Left ventricle myocardium inferior (tissue), 1 donor: ENCODE results near the gene SMYD2. TPM values are rescaled to one million over a fixed set of nuclear protein-coding genes. Genes with fewer than 3 reads are reported as not detected.

Source experiments
- DNase-seq: peaks from one replicate; pipeline ENCODE4 v3.0.0-alpha.2; 2020
- H3K27ac ChIP-seq: fragments of 200-600 bp; replicated peaks from 2 replicates; pipeline ENCODE4 v1.8.0; 2021
- H3K27me3 ChIP-seq: fragments of 200-600 bp; 2 replicates; pipeline ENCODE4 v1.8.0; 2021; ENCODE audit warnings: low read depth
- H3K36me3 ChIP-seq: fragments of 200-600 bp; 2 replicates; pipeline ENCODE4 v1.8.0; 2021
- H3K4me1 ChIP-seq: fragments of 200-600 bp; 2 replicates; pipeline ENCODE4 v1.8.0; 2021
- H3K4me3 ChIP-seq: fragments of 200-600 bp; 2 replicates; pipeline ENCODE4 v1.8.0; 2021; ENCODE audit warnings: mild to moderate bottlenecking, moderate library complexity
- H3K9me3 ChIP-seq: fragments of 200-600 bp; replicated peaks from 2 replicates; pipeline ENCODE4 v1.8.0; 2021
- CTCF ChIP-seq: fragments of 200-600 bp; IDR thresholded peaks from 2 replicates; pipeline ENCODE4 v1.8.0; 2021; ENCODE audit warnings: antibody characterized with exemption, mild to moderate bottlenecking, borderline replicate concordance
- intact Hi-C: fragments of 100-400 bp; cut with micrococcal nuclease; formaldehyde crosslinking; loops from one replicate; pipeline ENCODE4 v1.11.0; 2022
- long read RNA-seq: library from polyadenylated mRNA; unstranded; transcript quantifications from one replicate; pipeline ENCODE4 v2.0.0, GENCODE V29; 2021
- total RNA-seq: library from RNA; stranded (reverse); fragmentation: NEBNext Ultra II Directional; extraction: Animal tissue kit (Norgen Biotek cat#: 25700); gene quantifications from one replicate; pipeline ENCODE4 v1.2.1, GENCODE V29; 2021
- donor health status: DM: no; HTN: yes; CAD: no; lungs with severe emphysema.

The SMYD2 gene
- 247 TPM for total RNA-seq
- long read RNA-seq, transcript SMYD2-201 (12 exons, 1,671 nt) = major isoform, 361 of 435 reads
- long read RNA-seq, transcript SMYD2-203 (11 exons, 1,618 nt) = minor isoform, 23 of 435 reads
- long read RNA-seq, partial matches to known transcripts = 5 of 435 reads
- long read RNA-seq, other reads (novel, unspliced or antisense) = 46 of 435 reads

- Histone ChIP-seq H3K27ac (peak within 1 kb of the TSS; percentile 98), H3K4me1 (peaks cover 80% of the 10 kb centered on the region), H3K27me3 (no peaks in the 10 kb centered on the region), H3K9me3 (no peaks in the 10 kb centered on the region), H3K4me3 (peak within 1 kb of the TSS; percentile 84), H3K36me3 (no peaks in the 10 kb centered on the region)
- TF ChIP-seq CTCF = no peak
- DNase-seq = peak; percentile 79
- intact Hi-C loops = no loop called here
Observed at GRCh38 chr1:214281021-214281719, at the start of gene SMYD2. SMYD2 (plus strand) TSS chr1:214281159; CDS start chr1:214281255, 96 bp downstream.

- H3K27me3 ChIP-seq = peaks cover 4% of the 10 kb centered on the region
- TF ChIP-seq CTCF = no peak
- intact Hi-C loops = no loop called here
Observed at GRCh38 chr1:214233856-214234634, 46.9 kb upstream of the SMYD2 start.

GRCh38 chr1:214234635-214235025 is 46.3 kb upstream of the SMYD2 start:
- intact Hi-C loops = no loop called here
- DNase-seq = no peak
- no peaks in the 10 kb centered on the region for H3K36me3 ChIP-seq
- peaks cover 14% of the 10 kb centered on the region for H3K4me1 ChIP-seq
- peaks cover 4% of the 10 kb centered on the region for H3K27me3 ChIP-seq
- TF ChIP-seq CTCF = no peak
- H3K9me3 ChIP-seq = no peaks in the 10 kb centered on the region
- no peak overlapping the region for H3K27ac ChIP-seq
- H3K4me3 ChIP-seq = no peak overlapping the region

More at GRCh38 chr1:214233856-214234634, 46.9 kb upstream of the SMYD2 start:
- H3K9me3 ChIP-seq = no peaks in the 10 kb centered on the region
- H3K36me3 ChIP-seq = no peaks in the 10 kb centered on the region
- no peak for DNase-seq
- H3K27ac ChIP-seq = no peak overlapping the region
- no peak overlapping the region for H3K4me3 ChIP-seq
- H3K4me1 ChIP-seq = peaks cover 20% of the 10 kb centered on the region

- H3K36me3 ChIP-seq = no peaks in the 10 kb centered on the region
- TF ChIP-seq CTCF = no peak
- intact Hi-C loops = no loop called here
- no peak overlapping the region for H3K27ac ChIP-seq
- no peaks in the 10 kb centered on the region for H3K9me3 ChIP-seq
- peaks cover 10% of the 10 kb centered on the region for H3K4me1 ChIP-seq
- H3K27me3 ChIP-seq = peaks cover 4% of the 10 kb centered on the region
- no peak for DNase-seq
- no peak overlapping the region for H3K4me3 ChIP-seq
Observed at GRCh38 chr1:214236477-214236876, 44.5 kb upstream of the SMYD2 start.

GRCh38 chr1:214241060-214241459 is 39.9 kb upstream of the SMYD2 start:
- intact Hi-C loops = no loop called here
- Histone ChIP-seq H3K27me3 (peaks cover 3% of the 10 kb centered on the region), H3K4me3 (no peak overlapping the region), H3K36me3 (no peaks in the 10 kb centered on the region), H3K27ac (no peak overlapping the region), H3K4me1 (no peaks in the 10 kb centered on the region), H3K9me3 (no peaks in the 10 kb centered on the region)
- no peak for DNase-seq
- TF ChIP-seq CTCF = no peak
